Osteocyte (in vitro differentiated cells): ENCODE data around the gene OAS2. TPM values are rescaled to one million over a fixed set of nuclear protein-coding genes. Genes with fewer than 3 reads are reported as not detected.

ENCODE experiments used
- DNase-seq: peaks from one replicate; pipeline ENCODE4 v3.0.0; 2021; ENCODE audit warnings: mixed read lengths; ENCODE audit not compliant: unreplicated experiment; ENCODE audit errors: extremely low spot score
- H3K27ac Mint-ChIP-seq: one replicate; pipeline ENCODE4 v1.8.0; 2021; ENCODE audit warnings: mild to moderate bottlenecking, mixed read lengths; ENCODE audit not compliant: unreplicated experiment
- H3K27me3 Mint-ChIP-seq: one replicate; pipeline ENCODE4 v1.8.0; 2021; ENCODE audit warnings: mixed read lengths; ENCODE audit not compliant: unreplicated experiment
- H3K36me3 Mint-ChIP-seq: one replicate; pipeline ENCODE4 v1.8.0; 2021; ENCODE audit warnings: mixed read lengths; ENCODE audit not compliant: unreplicated experiment
- H3K4me1 Mint-ChIP-seq: one replicate; pipeline ENCODE4 v1.8.0; 2021; ENCODE audit warnings: mixed read lengths; ENCODE audit not compliant: unreplicated experiment
- H3K4me3 Mint-ChIP-seq: one replicate; pipeline ENCODE4 v1.8.0; 2021; ENCODE audit warnings: mild to moderate bottlenecking, moderate library complexity, mixed read lengths; ENCODE audit not compliant: unreplicated experiment
- H3K9me3 Mint-ChIP-seq: one replicate; pipeline ENCODE4 v1.8.0; 2021; ENCODE audit warnings: mixed read lengths; ENCODE audit not compliant: unreplicated experiment
- CTCF ChIP-seq: fragments of 200-600 bp; sonication (generic); IDR thresholded peaks from 2 replicates; pipeline ENCODE4 v1.5.0; 2021; ENCODE audit warnings: antibody characterized with exemption, mild to moderate bottlenecking, moderate library complexity
- total RNA-seq: library from RNA; stranded (reverse); gene quantifications from 2 replicates; pipeline ENCODE4 v1.2.1, GENCODE V29; 2021

Gene OAS2
- total RNA-seq, 1 donor from 2014 or later, result not detected

- Mint-ChIP-seq H3K36me3 (no peaks in the 10 kb centered on the region), H3K4me3 (no peak overlapping the region), H3K4me1 (no peaks in the 10 kb centered on the region), H3K27me3 (peaks cover 13% of the 10 kb centered on the region), H3K27ac (no peak overlapping the region), H3K9me3 (no peaks in the 10 kb centered on the region)
- DNase-seq, result peak; percentile 80
- peak; percentile 77 for TF ChIP-seq CTCF
These were observed 14.5 kb downstream of the OAS2 start for GRCh38 chr12:112992541-112993398.

DNA sequence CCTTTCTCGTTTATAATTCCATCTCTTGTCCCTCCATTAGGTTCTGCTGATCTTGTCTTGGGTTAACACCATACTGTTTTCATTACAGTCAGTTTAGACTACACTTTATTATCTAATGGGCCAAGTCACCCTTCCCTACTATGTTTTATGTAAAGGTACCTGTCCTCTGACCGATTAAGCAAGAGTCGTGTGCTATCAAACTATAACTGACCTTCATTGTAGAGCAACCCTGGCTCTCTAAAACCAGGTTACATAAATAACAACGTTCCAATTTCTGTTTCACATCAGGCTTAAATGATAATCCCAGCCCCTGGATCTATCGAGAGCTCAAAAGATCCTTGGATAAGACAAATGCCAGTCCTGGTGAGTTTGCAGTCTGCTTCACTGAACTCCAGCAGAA lies 16.7 kb downstream of the OAS2 start:
- Mint-ChIP-seq H3K4me3 (no peak overlapping the region), H3K4me1 (no peaks in the 10 kb centered on the region), H3K36me3 (no peaks in the 10 kb centered on the region), H3K27me3 (peaks cover 13% of the 10 kb centered on the region), H3K27ac (no peak overlapping the region), H3K9me3 (no peaks in the 10 kb centered on the region)
- peak; percentile 11 for DNase-seq
- no peak for TF ChIP-seq CTCF

DNA sequence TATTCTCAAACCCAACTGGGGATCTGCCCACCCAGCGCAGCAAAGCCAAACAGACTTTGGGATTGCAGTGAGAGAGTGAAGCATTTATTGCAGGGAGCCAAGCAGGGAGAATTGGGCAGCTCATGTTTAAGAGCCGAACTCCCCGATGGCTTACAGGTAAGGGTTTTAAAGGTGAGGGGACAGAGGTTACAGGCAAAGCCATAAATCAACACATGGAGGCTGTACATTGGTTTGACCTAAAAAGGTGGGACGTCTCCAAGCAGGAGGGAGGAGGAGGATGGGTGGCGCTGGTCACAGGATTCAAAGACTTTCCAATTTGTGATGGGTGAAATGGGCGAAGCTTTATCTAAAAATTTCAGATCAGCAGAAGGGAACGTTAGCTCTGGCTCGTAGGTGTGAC lies 18.2 kb downstream of the OAS2 start:
- H3K36me3 Mint-ChIP-seq, result no peaks in the 10 kb centered on the region
- no peaks in the 10 kb centered on the region for H3K9me3 Mint-ChIP-seq
- H3K27ac Mint-ChIP-seq, result no peak overlapping the region
- TF ChIP-seq CTCF, result no peak
- DNase-seq, result peak; percentile 51
- no peaks in the 10 kb centered on the region for H3K4me1 Mint-ChIP-seq
- no peak overlapping the region for H3K4me3 Mint-ChIP-seq
- peaks cover 13% of the 10 kb centered on the region for H3K27me3 Mint-ChIP-seq

DNA sequence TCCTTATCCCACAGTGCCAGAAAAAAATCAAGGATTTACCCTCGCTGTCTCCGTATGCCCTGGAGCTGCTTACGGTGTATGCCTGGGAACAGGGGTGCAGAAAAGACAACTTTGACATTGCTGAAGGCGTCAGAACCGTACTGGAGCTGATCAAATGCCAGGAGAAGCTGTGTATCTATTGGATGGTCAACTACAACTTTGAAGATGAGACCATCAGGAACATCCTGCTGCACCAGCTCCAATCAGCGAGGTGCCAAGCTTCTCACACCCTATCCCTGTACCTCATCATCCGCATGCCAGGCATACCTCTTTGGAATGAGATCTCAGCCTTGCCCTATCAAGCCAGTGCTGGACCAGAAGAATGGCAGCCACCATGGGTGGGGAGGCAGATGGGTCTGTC lies 19.2 kb downstream of the OAS2 start:
- H3K27ac Mint-ChIP-seq, result no peak overlapping the region
- no peaks in the 10 kb centered on the region for H3K4me1 Mint-ChIP-seq
- H3K36me3 Mint-ChIP-seq, result no peaks in the 10 kb centered on the region
- TF ChIP-seq CTCF, result no peak
- peaks cover 13% of the 10 kb centered on the region for H3K27me3 Mint-ChIP-seq
- no peak overlapping the region for H3K4me3 Mint-ChIP-seq
- H3K9me3 Mint-ChIP-seq, result no peaks in the 10 kb centered on the region
- DNase-seq, result peak; percentile 60

DNA sequence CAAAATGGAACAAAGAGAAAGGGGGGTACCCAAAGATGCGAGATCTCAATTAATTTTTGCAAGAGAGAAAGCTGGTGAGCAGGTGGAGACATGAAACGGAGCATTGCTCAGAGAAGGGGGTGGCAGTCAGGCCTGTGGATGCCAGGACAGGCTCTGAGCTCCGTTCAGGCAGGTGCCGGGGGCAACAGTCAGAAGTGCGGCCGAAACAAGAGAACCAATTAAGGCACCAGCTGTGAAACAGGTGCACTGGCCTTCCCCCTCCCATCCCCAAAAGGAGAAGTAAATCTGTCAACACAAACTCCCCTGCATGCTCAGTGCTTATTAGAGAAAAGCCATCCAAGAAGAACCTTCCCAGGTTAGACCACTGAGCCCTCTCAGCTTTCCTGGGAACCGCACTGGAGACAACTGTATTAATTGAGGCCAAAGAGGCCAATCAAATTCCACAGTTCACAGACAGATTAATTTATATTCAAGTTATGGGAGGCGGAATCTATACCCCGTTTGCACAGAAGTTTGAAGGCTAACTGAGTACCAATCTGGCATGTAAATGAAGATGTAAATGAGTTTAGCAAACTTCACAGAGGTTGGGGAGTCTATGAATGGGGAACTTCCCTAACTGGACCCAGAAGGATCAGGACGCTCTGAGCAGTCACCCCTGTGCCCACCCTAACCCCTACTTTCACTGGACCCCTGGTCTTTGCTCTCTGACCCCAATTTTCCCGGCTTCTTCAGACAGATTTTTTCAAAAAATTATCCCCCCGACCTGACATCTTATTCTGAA lies 20.9 kb downstream of the OAS2 start:
- H3K27ac Mint-ChIP-seq, result no peak overlapping the region

More for the DNA sequence above, 20.9 kb downstream of the OAS2 start:
- Mint-ChIP-seq H3K4me1 (no peaks in the 10 kb centered on the region), H3K27me3 (peaks cover 16% of the 10 kb centered on the region), H3K9me3 (no peaks in the 10 kb centered on the region), H3K36me3 (no peaks in the 10 kb centered on the region), H3K4me3 (no peak overlapping the region)
- no peak for DNase-seq
- TF ChIP-seq CTCF, result no peak
